GM21447 (cell line): ENCODE data around the gene PAFAH1B1.
"Not testable (repeated sequence)": the region's sequence is repeated elsewhere in the genome, so short reads cannot be mapped to it uniquely, and the experiment has no call there.

Experiments
- ATAC-seq: cut with Tn5 transposase; IDR thresholded peaks from one replicate; pipeline ENCODE4 v1.9.1; 2021; ENCODE audit not compliant: unreplicated experiment

Gene PAFAH1B1

GRCh38 chr17:2592971-2593820 is at the start of gene PAFAH1B1:
Gene PAFAH1B1 (plus strand): TSS chr17:2593654. CDS start chr17:2638289, 44,635 bp downstream.
- peak; percentile 54 for ATAC-seq

- no peak for ATAC-seq
Measured at GRCh38 chr17:2545393-2545792, 48.1 kb upstream of the PAFAH1B1 start.

GRCh38 chr17:2547176-2547575 is 46.3 kb upstream of the PAFAH1B1 start:
- no peak for ATAC-seq

GRCh38 chr17:2548026-2548425 is 45.4 kb upstream of the PAFAH1B1 start:
- not testable (repeated sequence) for ATAC-seq

- no peak for ATAC-seq
Measured at GRCh38 chr17:2549392-2550211, 43.9 kb upstream of the PAFAH1B1 start.

- ATAC-seq: no peak
Measured at GRCh38 chr17:2551493-2551892, 42.0 kb upstream of the PAFAH1B1 start.

- ATAC-seq: no peak
Measured at GRCh38 chr17:2551928-2552327, 41.5 kb upstream of the PAFAH1B1 start.

GRCh38 chr17:2560658-2561057 is 32.8 kb upstream of the PAFAH1B1 start:
- ATAC-seq: no peak

- no peak for ATAC-seq
Measured at GRCh38 chr17:2562162-2562858, 31.1 kb upstream of the PAFAH1B1 start.

GRCh38 chr17:2563061-2563460 is 30.4 kb upstream of the PAFAH1B1 start:
- ATAC-seq: no peak

- no peak for ATAC-seq
Measured at GRCh38 chr17:2563543-2563942, 29.9 kb upstream of the PAFAH1B1 start.

- ATAC-seq: no peak
Measured at GRCh38 chr17:2564877-2565276, 28.6 kb upstream of the PAFAH1B1 start.

- no peak for ATAC-seq
Measured at GRCh38 chr17:2566056-2566455, 27.4 kb upstream of the PAFAH1B1 start.

GRCh38 chr17:2571523-2572303 is 21.7 kb upstream of the PAFAH1B1 start:
- ATAC-seq: peak; percentile 80

GRCh38 chr17:2572304-2572609 is 21.2 kb upstream of the PAFAH1B1 start:
- ATAC-seq: not testable (repeated sequence)

- ATAC-seq: no peak
Measured at GRCh38 chr17:2580151-2580550, 13.3 kb upstream of the PAFAH1B1 start.

GRCh38 chr17:2580661-2581060 is 12.8 kb upstream of the PAFAH1B1 start:
- ATAC-seq: no peak

GRCh38 chr17:2582493-2582892 is 11.0 kb upstream of the PAFAH1B1 start:
- ATAC-seq: no peak

GRCh38 chr17:2591040-2591640 is 2.3 kb upstream of the PAFAH1B1 start:
- ATAC-seq: no peak
